GM12878 (cell line): ENCODE measurements around the gene ZNF174. TPM values are rescaled to one million over a fixed set of nuclear protein-coding genes. Genes with fewer than 3 reads are reported as not detected.

Experiments
- ATAC-seq: fragments of 200-7000 bp; cut with Tn5 transposase; 3 replicates; pipeline ENCODE4 v1.9.1; 2020; ENCODE audit warnings: mild to moderate bottlenecking, moderate library complexity
- BruUV-seq: library from RNA; stranded (reverse); fragments of 400-500 nt; replicated peaks from 2 replicates; lab custom pipeline; 2021; lab: Mats Ljungman, UMichigan
- CTCF ChIA-PET: fragments of 300-600 bp; sonication (Branson Sonifier 250); formaldehyde crosslinking; extraction: SDS; loops from one replicate; lab custom pipeline; 2021; ENCODE audit warnings: inconsistent platforms; lab: Yijun Ruan, JAX
- POLR2A ChIA-PET: fragments of 350-600 bp; formaldehyde crosslinking; extraction: SDS; loops from one replicate; lab custom pipeline; 2021; ENCODE audit warnings: inconsistent platforms; lab: Charles Lee
- RAD21 ChIA-PET: fragments of 300-600 bp; sonication (Branson Sonifier 250); formaldehyde crosslinking; loops from one replicate; lab custom pipeline; 2023; ENCODE audit warnings: antibody characterized with exemption; ENCODE audit not compliant: unreplicated experiment; lab: Charles Lee
- SMC1A ChIA-PET: fragments of 300-600 bp; sonication (Branson Sonifier 250); formaldehyde crosslinking; loops from one replicate; lab custom pipeline; 2023; ENCODE audit not compliant: unreplicated experiment, uncharacterized antibody; lab: Charles Lee
- DNase-seq: peaks from one replicate; pipeline ENCODE4 v3.0.0-alpha.2; 2011; ENCODE audit warnings: low read depth, low spot score
- FAIRE-seq: peaks from 3 replicates; lab custom pipeline; 2011; peaks lifted over from hg19 to GRCh38; lab: Jason Lieb, UNC
- H2AFZ ChIP-seq: 2 replicates; pipeline ENCODE4 v1.6.0; 2011; ENCODE audit warnings: low read depth, low read length, control low read depth; ENCODE audit not compliant: control insufficient read depth
- H3K27ac ChIP-seq: 2 replicates; pipeline ENCODE4 v1.5.1; 2011; ENCODE audit warnings: control low read depth; ENCODE audit not compliant: control insufficient read depth, insufficient read depth
- H3K27me3 ChIP-seq, 2 experiments: replicated peaks in 1 of 2; 2 replicates each; pipeline versions ENCODE4 v1.6.0 to v1.6.1; 2011; ENCODE audit warnings: low read length in 1 of 2; ENCODE audit not compliant: control insufficient read depth in 2 of 2, insufficient read depth in 2 of 2
- H3K36me3 ChIP-seq, 2 experiments: 2 replicates each; pipeline ENCODE4 v1.5.1; 2011; ENCODE audit warnings: low read length in 1 of 2; ENCODE audit not compliant: control insufficient read depth in 2 of 2, insufficient read depth in 2 of 2
- H3K4me1 ChIP-seq: 2 replicates; pipeline ENCODE4 v1.6.1; 2011; ENCODE audit warnings: mild to moderate bottlenecking, low read length, moderate library complexity, mixed read lengths; ENCODE audit not compliant: control insufficient read depth, insufficient read depth
- H3K4me2 ChIP-seq: 2 replicates; pipeline ENCODE4 v1.6.0; 2011; ENCODE audit warnings: control low read depth; ENCODE audit not compliant: control insufficient read depth, insufficient read depth
- H3K4me3 ChIP-seq: fragments of 200-600 bp; sonication (generic); 2 replicates; pipeline ENCODE4 v1.5.1; 2016
- H3K79me2 ChIP-seq: 2 replicates; pipeline ENCODE4 v1.6.0; 2011; ENCODE audit warnings: low read length; ENCODE audit not compliant: control insufficient read depth, insufficient read depth
- H3K9ac ChIP-seq: 2 replicates; pipeline ENCODE4 v1.8.0; 2011; ENCODE audit warnings: low read length, control low read depth, mixed read lengths; ENCODE audit not compliant: control insufficient read depth, insufficient read depth
- H3K9me3 ChIP-seq: replicated peaks from 3 replicates; pipeline ENCODE4 v1.5.1; 2011; ENCODE audit warnings: mild to moderate bottlenecking, low read length; ENCODE audit not compliant: control insufficient read depth, insufficient read depth
- H4K20me1 ChIP-seq: 2 replicates; pipeline ENCODE4 v1.6.0; 2011; ENCODE audit not compliant: control insufficient read depth, insufficient read depth
- BMI1 ChIP-seq: fragments of 450-650 bp; IDR thresholded peaks from 2 replicates; pipeline ENCODE4 v1.6.1; 2016; ENCODE audit warnings: mild to moderate bottlenecking, moderate library complexity, borderline replicate concordance
- BRCA1 ChIP-seq: IDR thresholded peaks from 2 replicates; pipeline ENCODE4 v1.6.1; 2011; ENCODE audit warnings: low read depth, low read length, improper control_type of control experiment
- CBX5 ChIP-seq: sonication (generic); IDR thresholded peaks from 2 replicates; pipeline ENCODE4 v1.6.1; 2016; ENCODE audit warnings: low read depth, moderate library complexity, mild to moderate bottlenecking, inconsistent platforms
- MXI1 ChIP-seq: fragments of 150-350 bp; IDR thresholded peaks from 2 replicates; pipeline ENCODE4 v1.6.1; 2011; ENCODE audit warnings: low read depth, mild to moderate bottlenecking, inconsistent platforms, low read length, improper control_type of control experiment
- NFYB ChIP-seq: IDR thresholded peaks from 2 replicates; pipeline ENCODE4 v1.6.1; 2011; ENCODE audit warnings: low read depth, mild to moderate bottlenecking, low read length, improper control_type of control experiment, moderate library complexity; ENCODE audit not compliant: insufficient read depth
- POLR2AphosphoS2 ChIP-seq: IDR thresholded peaks from 2 replicates; pipeline ENCODE4 v1.6.1; 2011; ENCODE audit warnings: low read depth, mild to moderate bottlenecking, low read length, improper control_type of control experiment, moderate library complexity
- TBL1XR1 ChIP-seq: IDR thresholded peaks from 2 replicates; pipeline ENCODE4 v1.6.1; 2012; ENCODE audit warnings: low read depth, low read length, improper control_type of control experiment
- YY1 ChIP-seq: IDR thresholded peaks from 2 replicates; pipeline ENCODE4 v1.6.1; 2011; ENCODE audit warnings: low read depth, mild to moderate bottlenecking, low read length
- WGBS: methylation state at CpG from one replicate; pipeline ENCODE4 v1.1.6; 2016; ENCODE audit warnings: low lambda C conversion rate; ENCODE audit not compliant: insufficient replicate concordance, insufficient coverage; ENCODE audit errors: missing lambda C conversion rate; 5-methylcytosine and 5-hydroxymethylcytosine counted together
- in situ Hi-C: fragments of 300-500 bp; cut with MboI; formaldehyde crosslinking; loops from 9 replicates; pipeline ENCODE4 v1.14.3; 2018; ENCODE audit warnings: mixed read lengths
- intact Hi-C: fragments of 100-400 bp; cut with micrococcal nuclease; formaldehyde crosslinking; loops from one replicate; pipeline ENCODE4 v1.14.2; 2022; ENCODE audit not compliant: unreplicated experiment
- polyA plus RNA-seq, 11 experiments: library from polyadenylated mRNA; depleted of rRNA in 4 of 11; unstranded in 6 of 11; stranded (reverse) in 5 of 11; fragments of >200 nt; fragmentation: Nextera tagmentation in 4 of 11; fragmentation: Illumina TruSeq in 1 of 11; extraction: Ambion mirVana in 4 of 11; extraction: Trizol in 1 of 11; gene quantifications; 1 replicate in 1 of 11; 2 replicates in 10 of 11; pipeline versions ENCODE4 v1.2.1 to v1.2.3, GENCODE V29; 2011 to 2016; ENCODE audit warnings: inconsistent platforms in 2 of 11, missing spikeins in 2 of 11, low read depth in 1 of 11
- total RNA-seq, 4 experiments: library from RNA; depleted of rRNA in 3 of 4; stranded (reverse); fragments of >200 nt in 3 of 4; fragmentation: Illumina TruSeq in 1 of 4; extraction: Trizol in 1 of 4; gene quantifications; 2 replicates each; pipeline versions ENCODE4 v1.2.1 to v1.2.3, GENCODE V29; 2013 to 2021
- TF ChIP-seq, protein P1 (sequence below): fragments of 450-650 bp; formaldehyde crosslinking; IDR thresholded peaks from 2 replicates; pipeline ENCODE4 v1.4.0; 2022; ENCODE audit warnings: mild to moderate bottlenecking, moderate library complexity
- TF ChIP-seq, protein P2 (sequence below): fragments of 450-650 bp; IDR thresholded peaks from 2 replicates; pipeline ENCODE4 v1.6.1; 2017; ENCODE audit warnings: mild to moderate bottlenecking

ZNF174 gene
- total and polyA plus RNA-seq, 10 of the 15 experiments (the other 5 are each of a cell fraction or from before 2014, with no cell fraction given), result 3.0 to 14.3 (median 10.1) TPM

- peaks cover 16% of the 10 kb centered on the region; the same call in 2 of the 3 replicates for H3K9me3 ChIP-seq
- peaks cover 4% of the 10 kb centered on the region; the same call in 1 of the 2 replicates for H3K4me1 ChIP-seq
- H3K27ac ChIP-seq, result peak overlapping the region; percentile 51
- H3K79me2 ChIP-seq, result peaks cover 13% of the 10 kb centered on the region
- ChIA-PET RAD21 (interaction anchor here (0.6 to 1.9 kb wide), 5 partner anchors 42 to 267 kb away, joined by 3 to 6 read pairs (median 4); partner anchors contain the start of genes NAA60, ZNF213 and ZNF597), CTCF (interaction anchor here (0.6 to 2.0 kb wide), 10 partner anchors 9 to 190 kb away, joined by 3 to 5 read pairs (median 4); partner anchors contain the start of gene NAA60), SMC1A (interaction anchor here (0.7 to 2.6 kb wide), 3 partner anchors 19 to 55 kb away, joined by 3 to 11 read pairs (median 5); partner anchors contain the start of genes NAA60 and ZNF597), POLR2A (interaction anchor here (0.5 to 2.0 kb wide), 7 partner anchors 8 to 707 kb away, joined by 3 to 6 read pairs (median 4); partner anchors contain the start of gene ZNF75A)
- peak overlapping the region; percentile 74 for H3K9ac ChIP-seq
- intact Hi-C loops, result loop anchor here (1.0 to 10.0 kb wide), 3 partner anchors 57 to 117 kb away; partner anchors contain the start of genes CLUAP1 and ZNF263
- peaks cover 0 to 13% of the 10 kb centered on the region in 2 experiments; a peak in 1 of 4 replicates for H3K36me3 ChIP-seq
- WGBS, result 47% methylated on average over 17 of the region's 17 CpGs
- BruUV-seq, result TSS peak; percentile 69
- H3K4me3 ChIP-seq, result peak overlapping the region; percentile 65
- peak overlapping the region; percentile 93 for H2AFZ ChIP-seq
- no peak for DNase-seq
- FAIRE-seq, result no peak
- H3K27me3 ChIP-seq, result no peaks in the 10 kb centered on the region
- no peaks in the 10 kb centered on the region for H4K20me1 ChIP-seq
- TF ChIP-seq, protein P1, sequence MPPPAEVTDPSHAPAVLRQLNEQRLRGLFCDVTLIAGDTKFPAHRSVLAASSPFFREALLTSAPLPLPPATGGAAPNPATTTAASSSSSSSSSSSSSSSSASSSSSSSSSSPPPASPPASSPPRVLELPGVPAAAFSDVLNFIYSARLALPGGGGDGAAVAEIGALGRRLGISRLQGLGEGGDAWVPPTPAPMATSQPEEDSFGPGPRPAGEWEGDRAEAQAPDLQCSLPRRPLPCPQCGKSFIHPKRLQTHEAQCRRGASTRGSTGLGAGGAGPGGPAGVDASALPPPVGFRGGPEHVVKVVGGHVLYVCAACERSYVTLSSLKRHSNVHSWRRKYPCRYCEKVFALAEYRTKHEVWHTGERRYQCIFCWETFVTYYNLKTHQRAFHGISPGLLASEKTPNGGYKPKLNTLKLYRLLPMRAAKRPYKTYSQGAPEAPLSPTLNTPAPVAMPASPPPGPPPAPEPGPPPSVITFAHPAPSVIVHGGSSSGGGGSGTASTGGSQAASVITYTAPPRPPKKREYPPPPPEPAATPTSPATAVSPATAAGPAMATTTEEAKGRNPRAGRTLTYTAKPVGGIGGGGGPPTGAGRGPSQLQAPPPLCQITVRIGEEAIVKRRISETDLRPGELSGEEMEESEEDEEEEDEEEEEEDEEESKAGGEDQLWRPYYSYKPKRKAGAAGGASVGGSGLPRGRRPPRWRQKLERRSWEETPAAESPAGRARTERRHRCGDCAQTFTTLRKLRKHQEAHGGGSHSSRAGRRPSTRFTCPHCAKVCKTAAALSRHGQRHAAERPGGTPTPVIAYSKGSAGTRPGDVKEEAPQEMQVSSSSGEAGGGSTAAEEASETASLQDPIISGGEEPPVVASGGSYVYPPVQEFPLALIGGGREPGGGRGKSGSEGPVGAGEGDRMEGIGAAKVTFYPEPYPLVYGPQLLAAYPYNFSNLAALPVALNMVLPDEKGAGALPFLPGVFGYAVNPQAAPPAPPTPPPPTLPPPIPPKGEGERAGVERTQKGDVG (CRISPR knock-in tag), result no peak
- TF ChIP-seq, protein P2, sequence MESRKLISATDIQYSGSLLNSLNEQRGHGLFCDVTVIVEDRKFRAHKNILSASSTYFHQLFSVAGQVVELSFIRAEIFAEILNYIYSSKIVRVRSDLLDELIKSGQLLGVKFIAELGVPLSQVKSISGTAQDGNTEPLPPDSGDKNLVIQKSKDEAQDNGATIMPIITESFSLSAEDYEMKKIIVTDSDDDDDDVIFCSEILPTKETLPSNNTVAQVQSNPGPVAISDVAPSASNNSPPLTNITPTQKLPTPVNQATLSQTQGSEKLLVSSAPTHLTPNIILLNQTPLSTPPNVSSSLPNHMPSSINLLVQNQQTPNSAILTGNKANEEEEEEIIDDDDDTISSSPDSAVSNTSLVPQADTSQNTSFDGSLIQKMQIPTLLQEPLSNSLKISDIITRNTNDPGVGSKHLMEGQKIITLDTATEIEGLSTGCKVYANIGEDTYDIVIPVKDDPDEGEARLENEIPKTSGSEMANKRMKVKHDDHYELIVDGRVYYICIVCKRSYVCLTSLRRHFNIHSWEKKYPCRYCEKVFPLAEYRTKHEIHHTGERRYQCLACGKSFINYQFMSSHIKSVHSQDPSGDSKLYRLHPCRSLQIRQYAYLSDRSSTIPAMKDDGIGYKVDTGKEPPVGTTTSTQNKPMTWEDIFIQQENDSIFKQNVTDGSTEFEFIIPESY, result no peak
- TF ChIP-seq YY1 (peak; percentile 36; the same call in 1 of the 2 replicates), MXI1 (no peak), BRCA1 (no peak), BMI1 (no peak), CBX5 (peak; percentile 2; the same call in 1 of the 2 replicates), NFYB (no peak), POLR2AphosphoS2 (no peak), TBL1XR1 (no peak)
- no peak for ATAC-seq
- in situ Hi-C loops, result no loop called here
- peak overlapping the region; percentile 79 for H3K4me2 ChIP-seq
Observed at GRCh38 chr16:3401719-3402397, 843 bp downstream of the ZNF174 start.
